Skeletal muscle cell (primary cell): ENCODE data around the gene PRKG1.

Source experiments
- DNase-seq: peaks from one replicate; pipeline ENCODE4 v3.0.0-alpha.2; 2010; ENCODE audit warnings: low read depth
- H3K4me3 ChIP-seq: 2 replicates; pipeline ENCODE4 v1.5.1; 2011; ENCODE audit warnings: low read depth, mild to moderate bottlenecking, control low read depth, low read length, moderate library complexity

Gene PRKG1

GRCh38 chr10:52111101-52111891, 1037.0 kb downstream of the PRKG1 start:
- no peak for DNase-seq

GRCh38 chr10:52115823-52116222, 1041.5 kb downstream of the PRKG1 start:
- no peak overlapping the region for H3K4me3 ChIP-seq
- DNase-seq, result peak; percentile 1

More at GRCh38 chr10:52111101-52111891, 1037.0 kb downstream of the PRKG1 start:
- H3K4me3 ChIP-seq, result no peak overlapping the region

GRCh38 chr10:52119507-52119906, 1045.2 kb downstream of the PRKG1 start:
- no peak for DNase-seq
- H3K4me3 ChIP-seq, result no peak overlapping the region

- no peak overlapping the region for H3K4me3 ChIP-seq
- no peak for DNase-seq
These were observed 1047.4 kb downstream of the PRKG1 start for GRCh38 chr10:52121688-52122087.

- no peak for DNase-seq
- no peak overlapping the region for H3K4me3 ChIP-seq
These were observed 1053.9 kb downstream of the PRKG1 start for GRCh38 chr10:52128056-52128683.

- DNase-seq, result no peak
- no peak overlapping the region for H3K4me3 ChIP-seq
These were observed 1055.3 kb downstream of the PRKG1 start for GRCh38 chr10:52129410-52130178.

GRCh38 chr10:52135101-52135500, 1060.8 kb downstream of the PRKG1 start:
- H3K4me3 ChIP-seq, result no peak overlapping the region
- no peak for DNase-seq

GRCh38 chr10:52136921-52137320, 1062.6 kb downstream of the PRKG1 start:
- DNase-seq, result no peak
- no peak overlapping the region for H3K4me3 ChIP-seq

GRCh38 chr10:52143338-52143737, 1069.1 kb downstream of the PRKG1 start:
- no peak for DNase-seq
- no peak overlapping the region for H3K4me3 ChIP-seq

- no peak overlapping the region for H3K4me3 ChIP-seq
- DNase-seq, result no peak
These were observed 1071.3 kb downstream of the PRKG1 start for GRCh38 chr10:52145636-52146035.

- peak; percentile 24 for DNase-seq
- H3K4me3 ChIP-seq, result no peak overlapping the region
These were observed 1072.5 kb downstream of the PRKG1 start for GRCh38 chr10:52146766-52147165.

GRCh38 chr10:52170776-52171175, 1096.5 kb downstream of the PRKG1 start:
- no peak overlapping the region for H3K4me3 ChIP-seq
- DNase-seq, result no peak

GRCh38 chr10:52172581-52172980, 1098.3 kb downstream of the PRKG1 start:
- DNase-seq, result no peak
- no peak overlapping the region for H3K4me3 ChIP-seq

- no peak for DNase-seq
- H3K4me3 ChIP-seq, result no peak overlapping the region
These were observed 1111.0 kb downstream of the PRKG1 start for GRCh38 chr10:52185256-52185655.

- peak; percentile 24 for DNase-seq
- H3K4me3 ChIP-seq, result no peak overlapping the region
These were observed 1113.4 kb downstream of the PRKG1 start for GRCh38 chr10:52187521-52188258.

GRCh38 chr10:52191049-52191448, 1116.8 kb downstream of the PRKG1 start:
- DNase-seq, result no peak
- H3K4me3 ChIP-seq, result no peak overlapping the region

- DNase-seq, result no peak
- no peak overlapping the region for H3K4me3 ChIP-seq
These were observed 1119.9 kb downstream of the PRKG1 start for GRCh38 chr10:52194191-52194590.

GRCh38 chr10:52194716-52195115, 1120.4 kb downstream of the PRKG1 start:
- no peak for DNase-seq
- no peak overlapping the region for H3K4me3 ChIP-seq

GRCh38 chr10:52197098-52197497, 1122.8 kb downstream of the PRKG1 start:
- H3K4me3 ChIP-seq, result no peak overlapping the region
- no peak for DNase-seq

GRCh38 chr10:52198540-52198939, 1124.3 kb downstream of the PRKG1 start:
- DNase-seq, result no peak

More at GRCh38 chr10:52198540-52198939, 1124.3 kb downstream of the PRKG1 start:
- H3K4me3 ChIP-seq, result no peak overlapping the region
